ENCODE measurements around the gene CHMP2A. TPM values are rescaled to one million over a fixed set of nuclear protein-coding genes. Genes with fewer than 3 reads are reported as not detected.

The CHMP2A gene
- total and polyA plus RNA-seq, 2 of the 13 experiments (the other 11 are each of a cell fraction or from before 2014, with no cell fraction given): 49.7 to 55.0 TPM

DNA sequence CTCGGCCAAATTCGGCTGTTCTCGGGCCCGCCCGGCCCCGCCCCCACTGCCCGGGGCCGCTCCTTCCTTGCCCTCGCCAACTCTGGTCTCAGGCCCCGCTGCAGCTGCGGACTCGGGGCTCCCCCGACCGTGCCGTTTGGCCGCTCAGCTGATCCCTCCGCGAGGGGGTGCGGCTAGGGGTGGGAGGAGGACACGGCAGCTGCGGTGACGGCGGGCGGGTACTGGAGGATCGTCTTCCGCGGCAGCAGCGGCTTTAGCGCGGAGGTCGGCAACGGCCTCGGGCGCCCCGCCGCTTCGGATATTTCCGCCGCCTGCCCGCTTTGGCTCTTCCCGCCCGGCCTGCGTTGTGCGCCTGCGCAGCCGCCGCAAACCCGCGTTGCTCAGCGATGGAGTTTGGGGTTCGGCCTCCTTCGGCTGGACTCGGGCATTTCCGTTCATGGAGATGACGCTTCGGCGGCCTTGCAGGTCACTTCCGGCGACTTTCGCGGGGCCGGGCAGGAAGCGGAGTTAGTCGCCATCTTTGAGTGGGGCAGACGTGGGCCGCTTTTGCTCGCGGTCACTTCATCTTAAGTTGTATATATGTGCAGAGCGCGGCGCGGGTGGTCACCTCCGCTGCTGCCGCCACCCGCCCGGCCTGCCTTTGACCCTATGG lies 3.8 kb upstream of the CHMP2A start:
- CTCF ChIA-PET (ENCODE audit: low intra/inter-chr PET ratio, low total read pairs): no interaction called here
- no TSS peak for BruUV-seq (replicated peaks)
- 3% methylated on average over 7 of the region's 76 CpGs for WGBS (ENCODE audit: low lambda C conversion rate)
- TF ChIP-seq XBP1 (CRISPR knock-in tag; IDR thresholded peaks at IDR 0.05) (no peak), ZNF563 (CRISPR knock-in tag; IDR thresholded peaks at IDR 0.05) (no peak), SIN3B (IDR thresholded peaks at IDR 0.05; ENCODE audit: low read length) (no peak), ZNF20 (CRISPR knock-in tag; IDR thresholded peaks at IDR 0.05) (no peak), ATF1 (CRISPR knock-in tag; IDR thresholded peaks at IDR 0.05) (no peak), GATA4 (IDR thresholded peaks at IDR 0.05; ENCODE audit: borderline replicate concordance, low read depth) (0 out of 2 replicates have a peak, but pooled peaks have one; percentile 10), KDM6A (CRISPR knock-in tag; IDR thresholded peaks at IDR 0.05; ENCODE audit: low read depth) (no peak), CHD4 (IDR thresholded peaks at IDR 0.05; ENCODE audit: borderline replicate concordance, low read length) (no peak), CHD2 (IDR thresholded peaks at IDR 0.05; ENCODE audit: low read depth, low read length) (no peak), ZNF766 (CRISPR knock-in tag; IDR thresholded peaks at IDR 0.05; ENCODE audit: borderline replicate concordance) (0 out of 2 replicates have a peak, but pooled peaks have one; percentile 58), STAT5B (CRISPR knock-in tag; IDR thresholded peaks at IDR 0.05) (no peak), PCBP1 (IDR thresholded peaks at IDR 0.05; ENCODE audit: borderline replicate concordance, low read depth, low read length) (no peak)
- TF ChIP-seq, protein P1, sequence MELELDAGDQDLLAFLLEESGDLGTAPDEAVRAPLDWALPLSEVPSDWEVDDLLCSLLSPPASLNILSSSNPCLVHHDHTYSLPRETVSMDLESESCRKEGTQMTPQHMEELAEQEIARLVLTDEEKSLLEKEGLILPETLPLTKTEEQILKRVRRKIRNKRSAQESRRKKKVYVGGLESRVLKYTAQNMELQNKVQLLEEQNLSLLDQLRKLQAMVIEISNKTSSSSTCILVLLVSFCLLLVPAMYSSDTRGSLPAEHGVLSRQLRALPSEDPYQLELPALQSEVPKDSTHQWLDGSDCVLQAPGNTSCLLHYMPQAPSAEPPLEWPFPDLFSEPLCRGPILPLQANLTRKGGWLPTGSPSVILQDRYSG (CRISPR knock-in tag; IDR thresholded peaks at IDR 0.05): no peak
- TF ChIP-seq, protein P2, sequence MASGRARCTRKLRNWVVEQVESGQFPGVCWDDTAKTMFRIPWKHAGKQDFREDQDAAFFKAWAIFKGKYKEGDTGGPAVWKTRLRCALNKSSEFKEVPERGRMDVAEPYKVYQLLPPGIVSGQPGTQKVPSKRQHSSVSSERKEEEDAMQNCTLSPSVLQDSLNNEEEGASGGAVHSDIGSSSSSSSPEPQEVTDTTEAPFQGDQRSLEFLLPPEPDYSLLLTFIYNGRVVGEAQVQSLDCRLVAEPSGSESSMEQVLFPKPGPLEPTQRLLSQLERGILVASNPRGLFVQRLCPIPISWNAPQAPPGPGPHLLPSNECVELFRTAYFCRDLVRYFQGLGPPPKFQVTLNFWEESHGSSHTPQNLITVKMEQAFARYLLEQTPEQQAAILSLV (CRISPR knock-in tag; IDR thresholded peaks at IDR 0.05; ENCODE audit: borderline replicate concordance): peak; percentile 54; the same call in 1 of the 2 replicates
- TF ChIP-seq, protein P3, sequence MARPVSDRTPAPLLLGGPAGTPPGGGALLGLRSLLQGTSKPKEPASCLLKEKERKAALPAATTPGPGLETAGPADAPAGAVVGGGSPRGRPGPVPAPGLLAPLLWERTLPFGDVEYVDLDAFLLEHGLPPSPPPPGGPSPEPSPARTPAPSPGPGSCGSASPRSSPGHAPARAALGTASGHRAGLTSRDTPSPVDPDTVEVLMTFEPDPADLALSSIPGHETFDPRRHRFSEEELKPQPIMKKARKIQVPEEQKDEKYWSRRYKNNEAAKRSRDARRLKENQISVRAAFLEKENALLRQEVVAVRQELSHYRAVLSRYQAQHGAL (CRISPR knock-in tag; IDR thresholded peaks at IDR 0.05; ENCODE audit: not compliant biosample characterization): peak; percentile 45
- TF ChIP-seq, protein P4, sequence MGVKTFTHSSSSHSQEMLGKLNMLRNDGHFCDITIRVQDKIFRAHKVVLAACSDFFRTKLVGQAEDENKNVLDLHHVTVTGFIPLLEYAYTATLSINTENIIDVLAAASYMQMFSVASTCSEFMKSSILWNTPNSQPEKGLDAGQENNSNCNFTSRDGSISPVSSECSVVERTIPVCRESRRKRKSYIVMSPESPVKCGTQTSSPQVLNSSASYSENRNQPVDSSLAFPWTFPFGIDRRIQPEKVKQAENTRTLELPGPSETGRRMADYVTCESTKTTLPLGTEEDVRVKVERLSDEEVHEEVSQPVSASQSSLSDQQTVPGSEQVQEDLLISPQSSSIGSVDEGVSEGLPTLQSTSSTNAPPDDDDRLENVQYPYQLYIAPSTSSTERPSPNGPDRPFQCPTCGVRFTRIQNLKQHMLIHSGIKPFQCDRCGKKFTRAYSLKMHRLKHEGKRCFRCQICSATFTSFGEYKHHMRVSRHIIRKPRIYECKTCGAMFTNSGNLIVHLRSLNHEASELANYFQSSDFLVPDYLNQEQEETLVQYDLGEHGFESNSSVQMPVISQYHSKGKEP (CRISPR knock-in tag; IDR thresholded peaks at IDR 0.05): peak; percentile 77; the same call in 1 of the 2 replicates
- TF ChIP-seq, protein P5, sequence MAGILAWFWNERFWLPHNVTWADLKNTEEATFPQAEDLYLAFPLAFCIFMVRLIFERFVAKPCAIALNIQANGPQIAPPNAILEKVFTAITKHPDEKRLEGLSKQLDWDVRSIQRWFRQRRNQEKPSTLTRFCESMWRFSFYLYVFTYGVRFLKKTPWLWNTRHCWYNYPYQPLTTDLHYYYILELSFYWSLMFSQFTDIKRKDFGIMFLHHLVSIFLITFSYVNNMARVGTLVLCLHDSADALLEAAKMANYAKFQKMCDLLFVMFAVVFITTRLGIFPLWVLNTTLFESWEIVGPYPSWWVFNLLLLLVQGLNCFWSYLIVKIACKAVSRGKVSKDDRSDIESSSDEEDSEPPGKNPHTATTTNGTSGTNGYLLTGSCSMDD (CRISPR knock-in tag; IDR thresholded peaks at IDR 0.05): no peak

More for the DNA sequence above, 3.8 kb upstream of the CHMP2A start:
- Histone ChIP-seq H3K79me2 (ENCODE audit: insufficient read depth, low read length) (peaks cover 33% of the 10 kb centered on the region), H3K9ac (ENCODE audit: insufficient read depth, low read depth, low read length) (peak overlapping the region; percentile 98), H2AFZ (ENCODE audit: low read length) (no peak overlapping the region), H3K27me3 (ENCODE audit: control insufficient read depth in 1 of 2, insufficient read depth in 2 of 2, low read length in 2 of 2) (no peaks in the 10 kb centered on the region), H4K20me1 (ENCODE audit: insufficient read depth, low read length) (no peaks in the 10 kb centered on the region), H3K4me2 (ENCODE audit: low read depth, low read length) (peak overlapping the region; percentile 95), H3K27ac (ENCODE audit: extremely low read length, insufficient read depth, low read length) (peak overlapping the region; percentile 96), H3K9me3 (ENCODE audit: low read length) (no peaks in the 10 kb centered on the region), H3K4me3 (replicated peaks in 1 of 3; ENCODE audit: insufficient read depth in 1 of 3, low read depth in 2 of 3, low read length in 3 of 3) (peak overlapping the region; percentile 71 to 84 (median 84)), H3K36me3 (replicated peaks in 1 of 2; ENCODE audit: control insufficient read depth in 1 of 2, insufficient read depth in 2 of 2, low read length in 2 of 2) (peaks cover 8 to 9% of the 10 kb centered on the region in 2 experiments; a peak in 4 of 5 replicates), H3K4me1 (ENCODE audit: insufficient read depth, low read length) (peaks cover 34% of the 10 kb centered on the region)
- peak; percentile 95 for DNase-seq (ENCODE audit: low spot score)
- POLR2A ChIA-PET: interaction anchor here (1.0 to 3.9 kb wide), 14 partner anchors 8 to 196 kb away, joined by 3 to 42 read pairs (median 8); partner anchors contain the start of genes MZF1, SLC27A5, TRIM28 and ZBTB45
- intact Hi-C loops (cut with micrococcal nuclease; ENCODE audit: unreplicated experiment): no loop called here
- in situ Hi-C loops (cut with HindIII; ENCODE audit: extremely low pct_ligation_motif_present, low pct_unique_long_range_greater_than_20kb): no loop called here
- no peak for FAIRE-seq
- peak; percentile 66 for ATAC-seq
